Endothelial cell of umbilical vein (primary cell): Measurements from ENCODE around the gene SZT2.

Source experiments
- CTCF ChIP-seq, 2 donors: IDR thresholded peaks; 1 replicate in 1 of 2; 2 replicates in 1 of 2; pipeline ENCODE4 v1.5.1; 2011; ENCODE audit warnings: low read length in 2 of 2, mild to moderate bottlenecking in 2 of 2, moderate library complexity in 2 of 2, control low read depth in 1 of 2, inconsistent platforms in 1 of 2, low read depth in 1 of 2; ENCODE audit not compliant: insufficient read depth in 1 of 2; ENCODE audit errors: extremely low read depth in 1 of 2
- EZH2 ChIP-seq: IDR thresholded peaks from 2 replicates; pipeline ENCODE4 v1.6.1; 2012; ENCODE audit warnings: borderline replicate concordance, low read depth, mild to moderate bottlenecking, moderate library complexity, low read length, inconsistent platforms; ENCODE audit not compliant: severe bottlenecking
- POLR2A ChIP-seq: IDR thresholded peaks from 2 replicates; pipeline ENCODE4 v1.6.1; 2012; ENCODE audit warnings: low read depth, mild to moderate bottlenecking, control low read depth, low read length
- POLR2AphosphoS5 ChIP-seq: IDR thresholded peaks from 2 replicates; pipeline ENCODE4 v1.6.1; 2012; ENCODE audit warnings: low read depth, mild to moderate bottlenecking, control low read depth, low read length, moderate library complexity; ENCODE audit not compliant: insufficient read depth

GRCh38 chr1:43447891-43448708, 58.4 kb downstream of the SZT2 start:
- no peak for TF ChIP-seq CTCF (IDR thresholded peaks at IDR 0.05; ENCODE audit: extremely low read depth in 1 of 2, insufficient read depth in 1 of 2, low read depth in 1 of 2, low read length in 2 of 2)
- TF ChIP-seq POLR2A = no peak
- no peak for TF ChIP-seq POLR2AphosphoS5
- TF ChIP-seq EZH2 = no peak
